ENCODE data around the gene CDK3.

DNA sequence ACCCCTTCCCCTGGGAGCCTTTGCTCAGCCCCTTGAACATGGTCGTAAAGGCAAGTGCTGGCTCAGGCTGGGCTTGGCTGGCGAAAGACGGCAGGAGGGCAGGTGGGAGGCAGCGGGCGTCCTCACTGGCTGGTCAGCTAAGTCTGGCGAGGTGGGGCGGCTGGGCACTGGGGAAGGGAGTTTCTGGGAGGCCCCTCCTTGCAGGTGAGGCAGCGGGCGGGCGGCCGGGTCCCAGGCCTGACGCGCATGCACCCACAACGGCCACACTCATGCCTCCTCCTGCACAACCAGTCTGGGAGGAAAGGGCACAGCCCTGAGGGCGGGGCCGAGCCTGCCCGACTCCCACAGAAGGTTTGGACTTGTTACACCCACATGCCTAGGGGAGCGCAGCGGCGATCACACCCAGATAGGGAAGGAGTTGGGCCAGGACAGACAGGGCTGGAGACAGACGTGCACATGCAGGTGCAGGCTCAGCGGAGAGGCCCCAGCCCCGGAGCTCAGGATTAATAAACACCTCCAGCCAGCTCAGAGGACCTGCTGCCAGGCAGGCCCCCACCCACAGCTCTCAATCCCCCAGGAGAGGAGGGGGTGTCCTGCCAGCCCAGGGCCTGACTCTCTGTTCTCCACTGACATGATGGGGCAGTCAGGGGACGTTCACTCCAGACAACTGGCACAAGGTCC is 26.6 kb downstream of the CDK3 start, which contains the start of gene EVPL:
- no peak for TF ChIP-seq POLR2A (IDR thresholded peaks at IDR 0.05; ENCODE audit: low read length)
- TF ChIP-seq GATA1 (IDR thresholded peaks at IDR 0.05; ENCODE audit: low read depth, low read length): no peak

Measured in erythroblast (primary cell).